ENCODE measurements around the gene TGM5.
"Not testable (repeated sequence)": the region's sequence is repeated elsewhere in the genome, so short reads cannot be mapped to it uniquely, and the experiment has no call there.

The TGM5 gene

GRCh38 chr15:43206054-43206453 lies 60.7 kb downstream of the TGM5 start:
- TF ChIP-seq CTCF (conservative IDR thresholded peaks at IDR 0.05; ENCODE audit: low read depth, low read length) = no peak
- H3K4me3 ChIP-seq (ENCODE audit: low read length) = no peak overlapping the region
- DNase-seq (ENCODE audit: low read depth) = no peak

GRCh38 chr15:43204016-43204901 lies 62.5 kb downstream of the TGM5 start:
- H3K4me3 ChIP-seq (ENCODE audit: low read length) = no peak overlapping the region
- no peak for DNase-seq (ENCODE audit: low read depth)
- peak; percentile 80 for TF ChIP-seq CTCF (conservative IDR thresholded peaks at IDR 0.05; ENCODE audit: low read depth, low read length)

GRCh38 chr15:43199945-43200488 lies 66.7 kb downstream of the TGM5 start:
- no peak overlapping the region for H3K4me3 ChIP-seq (ENCODE audit: low read length)
- DNase-seq (ENCODE audit: low read depth) = no peak
- TF ChIP-seq CTCF (conservative IDR thresholded peaks at IDR 0.05; ENCODE audit: low read depth, low read length) = no peak

- H3K4me3 ChIP-seq (ENCODE audit: low read length) = no peak overlapping the region
- TF ChIP-seq CTCF (conservative IDR thresholded peaks at IDR 0.05; ENCODE audit: low read depth, low read length) = no peak
- DNase-seq (ENCODE audit: low read depth) = no peak
Measured at GRCh38 chr15:43198992-43199391, 67.7 kb downstream of the TGM5 start.

- DNase-seq (ENCODE audit: low read depth); H3K4me3 ChIP-seq (ENCODE audit: low read length): not testable (repeated sequence)
Measured at GRCh38 chr15:43198556-43198955, 68.2 kb downstream of the TGM5 start.

- DNase-seq (ENCODE audit: low read depth); H3K4me3 ChIP-seq (ENCODE audit: low read length): not testable (repeated sequence)
Measured at GRCh38 chr15:43197773-43198172, 69.0 kb downstream of the TGM5 start.

GRCh38 chr15:43196760-43197548 lies 69.8 kb downstream of the TGM5 start:
- no peak for TF ChIP-seq CTCF (conservative IDR thresholded peaks at IDR 0.05; ENCODE audit: low read depth, low read length)
- H3K4me3 ChIP-seq (ENCODE audit: low read length) = no peak overlapping the region
- DNase-seq (ENCODE audit: low read depth) = no peak

Data from retinal pigment epithelial cell (primary cell).